IMR-90 (cell line): Measurements from ENCODE around the gene VAV3. TPM values are rescaled to one million over a fixed set of nuclear protein-coding genes. Genes with fewer than 3 reads are reported as not detected.

Source experiments
- ATAC-seq: fragments of 200-7000 bp; cut with Tn5 transposase; 2 replicates; pipeline ENCODE4 v1.9.1; 2020; ENCODE audit warnings: low read depth, mild to moderate bottlenecking, moderate library complexity
- BruUV-seq: library from RNA; stranded (reverse); fragments of 400-500 nt; replicated peaks from 2 replicates; lab custom pipeline; 2021; lab: Mats Ljungman, UMichigan
- CTCF ChIA-PET: fragments of 300-600 bp; formaldehyde crosslinking; extraction: SDS; loops from one replicate; lab custom pipeline; 2021; ENCODE audit warnings: antibody characterized with exemption; lab: Yijun Ruan, JAX
- POLR2A ChIA-PET: fragments of 300-600 bp; sonication (Branson Sonifier 250); formaldehyde crosslinking; loops from one replicate; lab custom pipeline; 2022; ENCODE audit warnings: antibody characterized with exemption; ENCODE audit not compliant: unreplicated experiment; lab: Charles Lee
- DNase-seq: peaks from one replicate; pipeline ENCODE4 v3.0.0; 2013
- H2AFZ ChIP-seq: replicated peaks from 2 replicates; pipeline ENCODE3; 2013; ENCODE audit warnings: low read length, mild to moderate bottlenecking; ENCODE audit not compliant: poor library complexity
- H2AK5ac ChIP-seq: 2 replicates; pipeline ENCODE4 v1.6.1; 2013; ENCODE audit warnings: low read depth, low read length, inconsistent platforms
- H2AK9ac ChIP-seq: replicated peaks from 2 replicates; pipeline ENCODE3; 2013; ENCODE audit warnings: mild to moderate bottlenecking, low read depth, low read length, moderate library complexity; ENCODE audit not compliant: poor library complexity
- H2BK120ac ChIP-seq: 2 replicates; pipeline ENCODE4 v1.6.1; 2013; ENCODE audit warnings: low read depth, low read length, inconsistent platforms
- H2BK15ac ChIP-seq: 3 replicates; pipeline ENCODE4 v1.6.1; 2013; ENCODE audit warnings: low read depth, low read length, inconsistent platforms
- H2BK20ac ChIP-seq: 2 replicates; pipeline ENCODE4 v1.6.1; 2013; ENCODE audit warnings: low read depth, mild to moderate bottlenecking, inconsistent platforms, low read length, moderate library complexity
- H2BK5ac ChIP-seq: 2 replicates; pipeline ENCODE4 v1.6.1; 2013; ENCODE audit warnings: mild to moderate bottlenecking, low read depth, low read length, inconsistent platforms; ENCODE audit not compliant: poor library complexity, severe bottlenecking
- H3K14ac ChIP-seq: replicated peaks from 2 replicates; pipeline ENCODE4 v1.6.1; 2013; ENCODE audit warnings: low read depth, low read length, inconsistent platforms
- H3K18ac ChIP-seq: 2 replicates; pipeline ENCODE4 v1.6.1; 2013; ENCODE audit warnings: low read depth, low read length, control low read depth
- H3K23ac ChIP-seq: 2 replicates; pipeline ENCODE4 v1.6.1; 2013; ENCODE audit warnings: low read depth, low read length, inconsistent platforms
- H3K27ac ChIP-seq: 2 replicates; pipeline ENCODE4 v1.5.1; 2013; ENCODE audit warnings: mild to moderate bottlenecking, control low read depth, low read length; ENCODE audit not compliant: insufficient read depth
- H3K27me3 ChIP-seq: 2 replicates; pipeline ENCODE4 v1.6.1; 2013; ENCODE audit warnings: low read length; ENCODE audit not compliant: control insufficient read depth, insufficient read depth
- H3K36me3 ChIP-seq: 2 replicates; pipeline ENCODE4 v1.6.1; 2013; ENCODE audit warnings: low read length, mixed read lengths; ENCODE audit not compliant: control insufficient read depth, insufficient read depth
- H3K4ac ChIP-seq: 2 replicates; pipeline ENCODE4 v1.6.1; 2013; ENCODE audit warnings: low read depth, low read length, inconsistent platforms
- H3K4me1 ChIP-seq: 2 replicates; pipeline ENCODE4 v1.6.1; 2013; ENCODE audit warnings: low read length, mixed read lengths; ENCODE audit not compliant: control insufficient read depth, insufficient read depth
- H3K4me2 ChIP-seq: 2 replicates; pipeline ENCODE4 v1.6.1; 2013; ENCODE audit warnings: low read depth, mild to moderate bottlenecking, control low read depth, low read length, moderate library complexity
- H3K4me3 ChIP-seq: 2 replicates; pipeline ENCODE4 v1.5.1; 2013; ENCODE audit warnings: low read depth, mild to moderate bottlenecking, control low read depth, low read length, moderate library complexity; ENCODE audit not compliant: insufficient read depth
- H3K56ac ChIP-seq: 2 replicates; pipeline ENCODE4 v1.6.1; 2013; ENCODE audit warnings: low read length, inconsistent platforms; ENCODE audit not compliant: insufficient read depth; ENCODE audit errors: extremely low read depth
- H3K79me1 ChIP-seq, 2 experiments: 2 replicates each; pipeline ENCODE4 v1.6.1; 2013; ENCODE audit warnings: low read length in 2 of 2, inconsistent platforms in 1 of 2, low read depth in 1 of 2
- H3K9ac ChIP-seq: 2 replicates; pipeline ENCODE4 v1.6.1; 2013; ENCODE audit warnings: low read depth, low read length, control low read depth
- H3K9me1 ChIP-seq: 2 replicates; pipeline ENCODE4 v1.6.1; 2013; ENCODE audit warnings: low read length, inconsistent platforms; ENCODE audit not compliant: insufficient read depth
- H3K9me3 ChIP-seq: 2 replicates; pipeline ENCODE4 v1.6.1; 2013; ENCODE audit warnings: low read length; ENCODE audit not compliant: control insufficient read depth, insufficient read depth
- H4K20me1 ChIP-seq: 2 replicates; pipeline ENCODE4 v1.6.1; 2013; ENCODE audit warnings: low read length, inconsistent platforms; ENCODE audit not compliant: insufficient read depth
- H4K5ac ChIP-seq: 2 replicates; pipeline ENCODE4 v1.6.1; 2013; ENCODE audit warnings: mild to moderate bottlenecking, low read depth, low read length, control low read depth
- H4K8ac ChIP-seq, 2 experiments: 2 replicates each; pipeline ENCODE4 v1.6.1; 2013; ENCODE audit warnings: low read depth in 2 of 2, low read length in 2 of 2, control low read depth in 1 of 2, inconsistent platforms in 1 of 2
- H4K91ac ChIP-seq: 2 replicates; pipeline ENCODE4 v1.6.1; 2013; ENCODE audit warnings: low read depth, low read length, inconsistent platforms; ENCODE audit not compliant: insufficient read depth
- MAFK ChIP-seq: IDR thresholded peaks from 2 replicates; pipeline ENCODE4 v1.6.1; 2012; ENCODE audit warnings: low read depth, low read length, improper control_type of control experiment
- WGBS, 2 experiments: methylation state at CpG; one replicate each; pipeline versions ENCODE4 v1.1.5 to v1.1.7; 2013; ENCODE audit warnings: missing lambda C conversion rate in 2 of 2; ENCODE audit not compliant: insufficient read length in 1 of 2; ENCODE audit errors: extremely low coverage in 2 of 2; 5-methylcytosine and 5-hydroxymethylcytosine counted together
- dilution Hi-C: fragments of 300-500 bp; cut with HindIII; formaldehyde crosslinking; loops from one replicate; pipeline ENCODE4 v1.14.3; 2018; ENCODE audit warnings: low sequenced_read_pairs; ENCODE audit not compliant: unreplicated experiment
- in situ Hi-C: fragments of 300-500 bp; cut with MboI; formaldehyde crosslinking; loops from 3 replicates; pipeline ENCODE4 v1.14.3; 2019; ENCODE audit warnings: low sequenced_read_pairs, inconsistent platforms, mixed read lengths
- intact Hi-C: fragments of 100-400 bp; cut with micrococcal nuclease; formaldehyde crosslinking; loops from 2 replicates; pipeline ENCODE4 v1.10.0; 2022
- polyA plus RNA-seq, 3 experiments: library from polyadenylated mRNA; depleted of rRNA; stranded (reverse); fragments of >200 nt; gene quantifications; 2 replicates each; pipeline ENCODE4 v1.2.3, GENCODE V29; 2012; ENCODE audit warnings: low replicate concordance in 1 of 3
- total RNA-seq: library from RNA; depleted of rRNA; stranded (reverse); fragments of >200 nt; gene quantifications from 2 replicates; pipeline ENCODE4 v1.2.3, GENCODE V29; 2012

The VAV3 gene
- total and polyA plus RNA-seq, 2 of the 4 experiments (the other 2 are of a cell fraction), result 0.12 to 0.18 TPM

DNA sequence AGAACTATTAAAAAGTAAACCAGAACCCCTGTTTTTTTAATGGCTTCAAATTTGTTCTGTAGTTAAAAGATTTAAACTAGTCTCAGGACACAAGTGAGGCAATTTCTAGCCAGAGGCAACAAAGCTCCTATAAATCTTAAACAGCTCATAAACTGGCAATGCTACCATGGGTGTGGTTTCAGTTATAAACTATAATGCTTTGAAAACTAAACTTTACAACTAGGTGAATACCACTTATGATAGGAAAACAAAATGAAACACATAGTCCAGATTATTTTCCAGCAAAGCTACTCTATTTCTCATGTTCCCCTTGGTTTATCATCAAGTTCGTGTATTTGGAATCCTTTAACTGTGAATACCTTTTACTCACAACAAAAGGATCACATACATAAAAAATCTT, 282.5 kb downstream of the VAV3 start:
- POLR2A ChIA-PET, result interaction anchor here (0.6 kb wide), 1 partner anchor 1779 kb away, joined by 3 read pairs; no protein-coding TSS in a partner anchor
- Histone ChIP-seq H2BK20ac (no peak overlapping the region), H2BK120ac (no peak overlapping the region), H4K91ac (no peak overlapping the region), H3K56ac (no peak overlapping the region), H3K14ac (no peak overlapping the region), H3K9me1 (no peaks in the 10 kb centered on the region), H2BK5ac (no peak overlapping the region), H3K23ac (no peak overlapping the region), H3K9ac (no peak overlapping the region), H3K4me3 (no peak overlapping the region), H2AFZ (no peak overlapping the region), H3K4me1 (no peaks in the 10 kb centered on the region), H2BK15ac (no peak overlapping the region), H3K9me3 (no peaks in the 10 kb centered on the region), H3K4ac (no peak overlapping the region), H3K27ac (no peak overlapping the region), H2AK9ac (no peak overlapping the region), H4K8ac (no peak overlapping the region), H3K36me3 (no peaks in the 10 kb centered on the region), H4K5ac (no peak overlapping the region), H3K27me3 (no peaks in the 10 kb centered on the region), H3K4me2 (no peak overlapping the region), H2AK5ac (no peak overlapping the region), H4K20me1 (no peaks in the 10 kb centered on the region), H3K18ac (no peak overlapping the region), H3K79me1 (no peaks in the 10 kb centered on the region)
- no TSS peak for BruUV-seq
- TF ChIP-seq MAFK, result no peak
- in situ Hi-C loops, result no loop called here
- CTCF ChIA-PET, result no interaction called here
- no peak for DNase-seq
- intact Hi-C loops, result no loop called here
- WGBS, 2 experiments, result no CpG with 5 or more reads among the region's 1 CpG
- dilution Hi-C loops, result no loop called here
- no peak for ATAC-seq
